Endothelial cell of umbilical vein (primary cell): Measurements from ENCODE around the gene CSPG5. TPM values are rescaled to one million over a fixed set of nuclear protein-coding genes. Genes with fewer than 3 reads are reported as not detected.

Experiments
- BruUV-seq: library from RNA; stranded (reverse); fragments of 400-500 nt; replicated peaks from 2 replicates; lab custom pipeline; 2021; lab: Mats Ljungman, UMichigan
- CTCF ChIA-PET: fragments of 300-600, 350-600 bp; sonication (Branson Sonifier 250); formaldehyde crosslinking; loops from one replicate; lab custom pipeline; 2021; ENCODE audit warnings: antibody characterized with exemption, inconsistent platforms; lab: Charles Lee
- POLR2A ChIA-PET: fragments of 300-600, 350-600 bp; sonication (Branson Sonifier 250); formaldehyde crosslinking; loops from one replicate; lab custom pipeline; 2021; ENCODE audit warnings: antibody characterized with exemption, inconsistent platforms; lab: Charles Lee
- DNase-seq: peaks from one replicate; pipeline ENCODE4 v3.0.0-alpha.2; 2011; ENCODE audit warnings: low read depth, low spot score
- FAIRE-seq: peaks from 2 replicates; lab custom pipeline; 2011; peaks lifted over from hg19 to GRCh38; lab: Jason Lieb, UNC
- H2AFZ ChIP-seq: 2 replicates; pipeline ENCODE4 v1.6.0; 2012; ENCODE audit warnings: low read depth, low read length, control low read depth, inconsistent platforms
- H3K27ac ChIP-seq: 2 replicates; pipeline ENCODE4 v1.5.1; 2011; ENCODE audit warnings: low read depth, mild to moderate bottlenecking, control low read depth, low read length, moderate library complexity; ENCODE audit not compliant: insufficient read depth
- H3K27me3 ChIP-seq, 2 experiments: 2 replicates each; pipeline versions ENCODE4 v1.6.0 to v1.6.1; 2011; ENCODE audit warnings: low read length in 2 of 2, mixed read lengths in 1 of 2; ENCODE audit not compliant: control insufficient read depth in 2 of 2, insufficient read depth in 2 of 2
- H3K36me3 ChIP-seq, 2 experiments: 2 replicates in 1 of 2; 3 replicates in 1 of 2; pipeline ENCODE4 v1.5.1; 2011; ENCODE audit warnings: low read length in 2 of 2, mild to moderate bottlenecking in 1 of 2, moderate library complexity in 1 of 2; ENCODE audit not compliant: control insufficient read depth in 2 of 2, insufficient read depth in 2 of 2; ENCODE audit errors: extremely low read depth in 1 of 2
- H3K4me1 ChIP-seq: 3 replicates; pipeline ENCODE4 v1.5.1; 2011; ENCODE audit warnings: mild to moderate bottlenecking, low read length; ENCODE audit not compliant: control insufficient read depth, insufficient read depth; ENCODE audit errors: extremely low read depth
- H3K4me2 ChIP-seq: 2 replicates; pipeline ENCODE4 v1.6.1; 2011; ENCODE audit warnings: low read length, control low read depth, mixed read lengths; ENCODE audit not compliant: insufficient read depth
- H3K4me3 ChIP-seq, 3 experiments: fragments of 200-600 bp in 1 of 3; sonication (generic), shearing (Covaris generic) in 1 of 3; replicated peaks in 1 of 3; 2 replicates each; pipeline ENCODE4 v1.5.1; 2011 to 2016; ENCODE audit warnings: control low read depth in 3 of 3, low read length in 3 of 3, mild to moderate bottlenecking in 2 of 3, inconsistent platforms in 1 of 3, low read depth in 1 of 3, moderate library complexity in 1 of 3; ENCODE audit not compliant: insufficient read depth in 1 of 3
- H3K79me2 ChIP-seq: 2 replicates; pipeline ENCODE4 v1.6.0; 2012; ENCODE audit warnings: low read length, inconsistent platforms; ENCODE audit not compliant: control insufficient read depth, insufficient read depth
- H3K9ac ChIP-seq: replicated peaks from 2 replicates; pipeline ENCODE3; 2011; ENCODE audit warnings: low read length, control low read depth; ENCODE audit not compliant: insufficient read depth; ENCODE audit errors: extremely low read depth
- H3K9me1 ChIP-seq: replicated peaks from 3 replicates; pipeline ENCODE4 v1.6.0; 2011; ENCODE audit warnings: mild to moderate bottlenecking, low read length; ENCODE audit not compliant: control insufficient read depth, insufficient read depth; ENCODE audit errors: extremely low read depth
- H3K9me3 ChIP-seq: replicated peaks from 2 replicates; pipeline ENCODE4 v1.5.1; 2012; ENCODE audit warnings: low read length, inconsistent platforms; ENCODE audit not compliant: control insufficient read depth, insufficient read depth
- H4K20me1 ChIP-seq: replicated peaks from 2 replicates; pipeline ENCODE3; 2011; ENCODE audit warnings: mild to moderate bottlenecking, low read length; ENCODE audit not compliant: control insufficient read depth, insufficient read depth; ENCODE audit errors: extremely low read depth
- CTCF ChIP-seq, 2 donors: IDR thresholded peaks; 1 replicate in 1 of 2; 2 replicates in 1 of 2; pipeline ENCODE4 v1.5.1; 2011; ENCODE audit warnings: low read length in 2 of 2, mild to moderate bottlenecking in 2 of 2, moderate library complexity in 2 of 2, control low read depth in 1 of 2, inconsistent platforms in 1 of 2, low read depth in 1 of 2; ENCODE audit not compliant: insufficient read depth in 1 of 2; ENCODE audit errors: extremely low read depth in 1 of 2
- EZH2 ChIP-seq: IDR thresholded peaks from 2 replicates; pipeline ENCODE4 v1.6.1; 2012; ENCODE audit warnings: borderline replicate concordance, low read depth, mild to moderate bottlenecking, moderate library complexity, low read length, inconsistent platforms; ENCODE audit not compliant: severe bottlenecking
- FOS ChIP-seq: IDR thresholded peaks from 2 replicates; pipeline ENCODE4 v1.6.1; 2011; ENCODE audit warnings: mild to moderate bottlenecking, low read length, moderate library complexity, borderline replicate concordance; ENCODE audit not compliant: insufficient read depth
- GATA2 ChIP-seq: IDR thresholded peaks from 2 replicates; pipeline ENCODE4 v1.7.0; 2011; ENCODE audit warnings: low read depth, mild to moderate bottlenecking, moderate library complexity, mixed read lengths, low read length; ENCODE audit not compliant: insufficient read length, insufficient read depth
- JUN ChIP-seq: IDR thresholded peaks from 2 replicates; pipeline ENCODE4 v1.6.1; 2011; ENCODE audit warnings: borderline replicate concordance, low read depth; ENCODE audit not compliant: insufficient read length, insufficient read depth
- MAX ChIP-seq: IDR thresholded peaks from 2 replicates; pipeline ENCODE4 v1.6.1; 2011; ENCODE audit not compliant: insufficient read depth, insufficient read length
- MYC ChIP-seq: IDR thresholded peaks from one replicate; pipeline ENCODE4 v1.6.1; 2011; ENCODE audit warnings: mild to moderate bottlenecking, low read depth, low read length
- POLR2A ChIP-seq: IDR thresholded peaks from 2 replicates; pipeline ENCODE4 v1.6.1; 2012; ENCODE audit warnings: low read depth, mild to moderate bottlenecking, control low read depth, low read length
- POLR2AphosphoS5 ChIP-seq: IDR thresholded peaks from 2 replicates; pipeline ENCODE4 v1.6.1; 2012; ENCODE audit warnings: low read depth, mild to moderate bottlenecking, control low read depth, low read length, moderate library complexity; ENCODE audit not compliant: insufficient read depth
- dilution Hi-C: fragments of 300-500 bp; cut with MboI; formaldehyde crosslinking; loops from one replicate; pipeline ENCODE4 v1.15.0; 2019; ENCODE audit warnings: low sequenced_read_pairs; ENCODE audit not compliant: extremely low pct_ligation_motif_present
- intact Hi-C: fragments of 100-400 bp; cut with micrococcal nuclease; formaldehyde crosslinking; loops from one replicate; pipeline ENCODE4 v1.10.0; 2022
- polyA plus RNA-seq, 4 experiments: library from polyadenylated mRNA; depleted of rRNA in 3 of 4; stranded (reverse) in 3 of 4; unstranded in 1 of 4; fragments of >200 nt; gene quantifications; 2 replicates each; pipeline versions ENCODE4 v1.2.1 to v1.2.3, GENCODE V29; 2011 to 2012; ENCODE audit warnings: missing spikeins in 1 of 4
- total RNA-seq: library from RNA; stranded (reverse); gene quantifications from 2 replicates; pipeline ENCODE4 v1.2.3, GENCODE V29; 2021

CSPG5 gene
- total and polyA plus RNA-seq, 2 donors (not counting 3 experiments of a cell fraction or from before 2014, with no cell fraction given) = 0.32 to 0.55 TPM

- Histone ChIP-seq H3K9ac (no peak overlapping the region), H3K4me2 (no peak overlapping the region), H3K4me1 (peaks cover 14% of the 10 kb centered on the region), H3K79me2 (no peaks in the 10 kb centered on the region), H3K36me3 (peaks cover 10 to 13% of the 10 kb centered on the region in 2 experiments), H2AFZ (no peak overlapping the region), H3K9me3 (no peaks in the 10 kb centered on the region), H4K20me1 (no peaks in the 10 kb centered on the region), H3K9me1 (no peaks in the 10 kb centered on the region), H3K27me3 (no peaks in the 10 kb centered on the region), H3K4me3 (no peak overlapping the region), H3K27ac (no peak overlapping the region)
- no peak for DNase-seq
- FAIRE-seq = no peak
- ChIA-PET POLR2A (no interaction called here), CTCF (interaction anchor here (0.8 kb wide), 1 partner anchor 88 kb away, joined by 3 read pairs; no protein-coding TSS in a partner anchor)
- BruUV-seq = no TSS peak
- dilution Hi-C loops = no loop called here
- TF ChIP-seq EZH2 (no peak), MYC (no peak), POLR2A (no peak), FOS (no peak), CTCF (IDR thresholded peaks at IDR 0.05; ENCODE audit: extremely low read depth in 1 of 2, insufficient read depth in 1 of 2, low read depth in 1 of 2, low read length in 2 of 2) (no peak), POLR2AphosphoS5 (no peak), MAX (no peak), JUN (no peak), GATA2 (no peak)
- intact Hi-C loops = no loop called here
These were observed 31.9 kb upstream of the CSPG5 start for GRCh38 chr3:47610583-47610982.
